Activated naive CD8-positive, alpha-beta T cell treated with anti-CD3 and anti-CD28 coated beads, Interleukin-2, amount 50 U/mL, for 16 hours (primary cell): Measurements from ENCODE around the gene RAC2.
"Not testable (repeated sequence)": the region's sequence is repeated elsewhere in the genome, so short reads cannot be mapped to it uniquely, and the experiment has no call there.

ENCODE experiments used
- DNase-seq: peaks from one replicate; pipeline ENCODE4 v3.0.0-alpha.2; 2020; ENCODE audit warnings: low read depth, low spot score

The RAC2 gene

GRCh38 chr22:37206118-37206840 is 37.8 kb downstream of the RAC2 start:
- no peak for DNase-seq

GRCh38 chr22:37205046-37205445 is 39.0 kb downstream of the RAC2 start:
- no peak for DNase-seq

GRCh38 chr22:37204045-37204655 is 39.9 kb downstream of the RAC2 start:
- DNase-seq = no peak

GRCh38 chr22:37203354-37204044 is 40.6 kb downstream of the RAC2 start:
- no peak for DNase-seq

- no peak for DNase-seq
These were observed 41.4 kb downstream of the RAC2 start for GRCh38 chr22:37202716-37203115.

GRCh38 chr22:37202001-37202555 is 42.0 kb downstream of the RAC2 start:
- DNase-seq = no peak

GRCh38 chr22:37201443-37201820 is 42.6 kb downstream of the RAC2 start:
- not testable (repeated sequence) for DNase-seq

GRCh38 chr22:37199760-37200108 is 44.3 kb downstream of the RAC2 start:
- no peak for DNase-seq

- peak; percentile 99 for DNase-seq
These were observed 44.8 kb downstream of the RAC2 start for GRCh38 chr22:37199103-37199759.

- peak; percentile 82 for DNase-seq
These were observed 45.6 kb downstream of the RAC2 start for GRCh38 chr22:37198258-37199102.

- DNase-seq = no peak
These were observed 46.4 kb downstream of the RAC2 start for GRCh38 chr22:37197451-37198257.

- DNase-seq = no peak
These were observed 47.3 kb downstream of the RAC2 start for GRCh38 chr22:37196539-37197450.

- DNase-seq = no peak
These were observed 48.1 kb downstream of the RAC2 start for GRCh38 chr22:37195921-37196320.

- DNase-seq = no peak
These were observed 49.3 kb downstream of the RAC2 start for GRCh38 chr22:37194750-37195149.

- no peak for DNase-seq
These were observed 50.4 kb downstream of the RAC2 start for GRCh38 chr22:37193629-37194191.

- no peak for DNase-seq
These were observed 51.3 kb downstream of the RAC2 start for GRCh38 chr22:37192741-37193140.

GRCh38 chr22:37192204-37192603 is 51.9 kb downstream of the RAC2 start:
- DNase-seq = no peak

GRCh38 chr22:37190262-37190780 is 53.7 kb downstream of the RAC2 start:
- DNase-seq = no peak
